Liver (tissue), 9 donors: ENCODE measurements around the gene AOPEP. TPM values are rescaled to one million over a fixed set of nuclear protein-coding genes. Genes with fewer than 3 reads are reported as not detected.

Source experiments
- DNase-seq: peaks from one replicate; pipeline ENCODE4 v3.0.0-alpha.2; 2017; ENCODE audit warnings: low spot score
- H3K27ac ChIP-seq, 2 donors: one replicate each; pipeline ENCODE4 v1.7.0; 2013; ENCODE audit warnings: inconsistent platforms in 2 of 2, low read length in 2 of 2, control low read depth in 1 of 2, low read depth in 1 of 2, mild to moderate bottlenecking in 1 of 2
- H3K27me3 ChIP-seq, 4 donors: one replicate each; pipeline versions ENCODE4 v1.6.1 to v1.7.0; 2013; ENCODE audit warnings: low read length in 3 of 4, inconsistent platforms in 1 of 4, mild to moderate bottlenecking in 1 of 4, moderate library complexity in 1 of 4; ENCODE audit not compliant: control insufficient read depth in 4 of 4, insufficient read depth in 4 of 4
- H3K36me3 ChIP-seq, 4 donors: one replicate each; pipeline versions ENCODE4 v1.6.1 to v1.7.0; 2013; ENCODE audit warnings: low read length in 3 of 4, mild to moderate bottlenecking in 3 of 4, low read depth in 1 of 4, moderate library complexity in 1 of 4; ENCODE audit not compliant: control insufficient read depth in 4 of 4, insufficient read depth in 3 of 4
- H3K4me1 ChIP-seq, 4 donors: one replicate each; pipeline versions ENCODE4 v1.6.1 to v1.7.0; 2013; ENCODE audit warnings: low read length in 3 of 4, mild to moderate bottlenecking in 3 of 4, moderate library complexity in 1 of 4; ENCODE audit not compliant: control insufficient read depth in 4 of 4, insufficient read depth in 4 of 4
- H3K4me3 ChIP-seq, 3 donors: one replicate each; pipeline versions ENCODE4 v1.6.1 to v1.7.0; 2013; ENCODE audit warnings: low read length in 3 of 3, control low read depth in 1 of 3, low read depth in 1 of 3, mild to moderate bottlenecking in 1 of 3
- H3K9ac ChIP-seq, 2 donors: one replicate each; pipeline ENCODE4 v1.7.0; 2013; ENCODE audit warnings: low read length in 2 of 2, mild to moderate bottlenecking in 2 of 2, moderate library complexity in 2 of 2, control low read depth in 1 of 2, low read depth in 1 of 2
- H3K9me3 ChIP-seq, 4 donors: one replicate each; pipeline versions ENCODE4 v1.6.1 to v1.7.0; 2013; ENCODE audit warnings: low read length in 3 of 4; ENCODE audit not compliant: control insufficient read depth in 4 of 4
- EGR1 ChIP-seq, 2 donors: IDR thresholded peaks; 2 replicates each; pipeline ENCODE4 v1.6.1; 2016 to 2018; ENCODE audit warnings: antibody characterized with exemption in 2 of 2, low read depth in 2 of 2
- FOXA1 ChIP-seq: IDR thresholded peaks from 2 replicates; pipeline ENCODE4 v1.6.1; 2016; ENCODE audit warnings: antibody characterized with exemption
- FOXA2 ChIP-seq: IDR thresholded peaks from 2 replicates; pipeline ENCODE4 v1.6.1; 2016; ENCODE audit warnings: antibody characterized with exemption
- GABPA ChIP-seq, 2 donors: IDR thresholded peaks in 1 of 2; conservative IDR thresholded peaks in 1 of 2; 2 replicates each; pipeline ENCODE4 v1.6.1; 2016; ENCODE audit warnings: antibody characterized with exemption in 2 of 2, mild to moderate bottlenecking in 1 of 2, moderate library complexity in 1 of 2
- HNF4A ChIP-seq, 2 donors: conservative IDR thresholded peaks; 2 replicates each; pipeline ENCODE4 v1.6.1; 2016; ENCODE audit warnings: antibody characterized with exemption in 2 of 2, mild to moderate bottlenecking in 2 of 2
- HNF4G ChIP-seq: IDR thresholded peaks from 2 replicates; pipeline ENCODE4 v1.6.1; 2016; ENCODE audit warnings: antibody characterized with exemption
- JUND ChIP-seq, 2 donors: IDR thresholded peaks; 2 replicates each; pipeline ENCODE4 v1.6.1; 2016; ENCODE audit warnings: antibody characterized with exemption in 2 of 2
- NR2F2 ChIP-seq: IDR thresholded peaks from 2 replicates; pipeline ENCODE4 v1.6.1; 2016; ENCODE audit warnings: antibody characterized with exemption
- RAD21 ChIP-seq, 2 donors: IDR thresholded peaks; 2 replicates each; pipeline ENCODE4 v1.6.1; 2016; ENCODE audit warnings: antibody characterized with exemption in 2 of 2, mild to moderate bottlenecking in 2 of 2
- RXRA ChIP-seq, 2 donors: IDR thresholded peaks; 2 replicates each; pipeline ENCODE4 v1.6.1; 2017 to 2018; ENCODE audit warnings: antibody characterized with exemption in 2 of 2, mild to moderate bottlenecking in 1 of 2
- SP1 ChIP-seq: IDR thresholded peaks from 2 replicates; pipeline ENCODE4 v1.6.1; 2018; ENCODE audit warnings: antibody characterized with exemption, mild to moderate bottlenecking
- TAF1 ChIP-seq: conservative IDR thresholded peaks from 2 replicates; pipeline ENCODE4 v1.6.1; 2016; ENCODE audit warnings: antibody characterized with exemption, mild to moderate bottlenecking
- YY1 ChIP-seq: IDR thresholded peaks from 2 replicates; pipeline ENCODE4 v1.6.1; 2016; ENCODE audit warnings: antibody characterized with exemption, mild to moderate bottlenecking
- WGBS: extraction: QIAGEN DNeasy Blood & Tissue Kit; methylation state at CpG from one replicate; pipeline ENCODE4 v1.1.7; 2013; 5-methylcytosine and 5-hydroxymethylcytosine counted together
- polyA plus RNA-seq, 2 donors: library from polyadenylated mRNA; stranded (reverse) in 1 of 2; unstranded in 1 of 2; fragments of 200-250 nt in 1 of 2; fragments of >200 nt in 1 of 2; fragmentation: Nextera tagmentation in 1 of 2; extraction: Ambion mirVana in 1 of 2; gene quantifications; one replicate each; pipeline versions ENCODE4 v1.2.1 to v1.2.3, GENCODE V29; 2013 to 2015
- total RNA-seq, 2 donors: library from RNA; depleted of rRNA; stranded (reverse); fragments of >200 nt; gene quantifications; one replicate each; pipeline ENCODE4 v1.2.3, GENCODE V29; 2014
- TF ChIP-seq, protein P1 (sequence below): IDR thresholded peaks from 2 replicates; pipeline ENCODE4 v1.6.1; 2016; ENCODE audit warnings: antibody characterized with exemption
- TF ChIP-seq, protein P2 (sequence below): IDR thresholded peaks from 2 replicates; pipeline ENCODE4 v1.6.1; 2016; ENCODE audit warnings: antibody characterized with exemption
- TF ChIP-seq, protein P3 (sequence below): fragments of 150-350 bp; IDR thresholded peaks from 2 replicates; pipeline ENCODE4 v1.5.1; 2017; ENCODE audit warnings: improper control_type of control experiment, low read depth, low read length; ENCODE audit not compliant: missing input control
- TF ChIP-seq, protein P4 (sequence below): IDR thresholded peaks from 2 replicates; pipeline ENCODE4 v1.6.1; 2016; ENCODE audit warnings: antibody characterized with exemption
- donor health status: healthy.
- donor health status: healthy.
- donor health status: healthy.
- donor health status: healthy.
- donor health status: healthy.

Gene AOPEP
- total and polyA plus RNA-seq, 4 donors, result 22.2 to 77.1 (median 34.8) TPM

DNA sequence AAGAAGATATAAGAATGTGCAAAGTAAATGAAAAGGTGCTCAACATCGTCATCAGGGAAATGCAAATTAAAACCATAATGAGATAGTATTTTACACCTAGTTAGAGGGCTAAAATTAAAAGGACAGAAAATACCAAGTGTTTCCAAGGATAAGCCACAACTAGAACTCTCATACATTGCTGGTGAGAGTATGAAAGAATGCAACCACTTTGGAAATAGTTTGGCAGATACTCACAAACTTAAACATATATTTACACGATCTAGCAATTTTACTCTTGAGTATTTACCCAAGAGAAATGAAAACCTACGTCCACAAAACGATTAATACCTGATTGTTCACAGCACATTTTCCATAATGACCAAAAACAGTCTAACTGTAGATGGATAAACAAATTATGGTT, 51.5 kb downstream of the AOPEP start:
- no peak overlapping the region for H3K9ac ChIP-seq
- no peak overlapping the region for H3K4me3 ChIP-seq
- TF ChIP-seq EGR1 (IDR thresholded peaks at IDR 0.05; ENCODE audit: low read depth in 2 of 2) (no peak), YY1 (no peak)

DNA sequence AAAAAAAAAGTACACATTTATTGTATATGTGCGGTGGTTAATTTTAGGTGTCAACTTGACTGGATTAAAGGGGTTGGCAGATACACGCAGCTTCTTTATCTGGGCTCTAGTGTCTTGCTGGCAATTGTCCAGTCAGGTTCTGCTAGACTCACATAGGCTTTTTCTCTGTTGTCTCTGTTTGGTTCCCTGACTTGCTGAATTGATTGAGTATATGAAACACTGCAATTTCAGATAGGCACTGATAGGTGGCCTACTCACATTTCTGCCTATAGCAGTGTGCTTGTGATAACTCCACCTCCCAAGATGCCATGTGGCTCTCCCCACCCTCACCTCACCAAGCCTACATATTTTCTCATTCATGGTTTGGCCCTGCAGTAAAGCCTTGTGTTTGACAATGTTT, 52.5 kb downstream of the AOPEP start:
- DNase-seq, result no peak
- no peaks in the 10 kb centered on the region for H3K9me3 ChIP-seq
- 92% methylated on average over 2 of the region's 2 CpGs for WGBS
- TF ChIP-seq EGR1 (IDR thresholded peaks at IDR 0.05; ENCODE audit: low read depth in 2 of 2) (no peak), YY1 (no peak), SP1 (no peak), NR2F2 (no peak)
- TF ChIP-seq, protein P1, sequence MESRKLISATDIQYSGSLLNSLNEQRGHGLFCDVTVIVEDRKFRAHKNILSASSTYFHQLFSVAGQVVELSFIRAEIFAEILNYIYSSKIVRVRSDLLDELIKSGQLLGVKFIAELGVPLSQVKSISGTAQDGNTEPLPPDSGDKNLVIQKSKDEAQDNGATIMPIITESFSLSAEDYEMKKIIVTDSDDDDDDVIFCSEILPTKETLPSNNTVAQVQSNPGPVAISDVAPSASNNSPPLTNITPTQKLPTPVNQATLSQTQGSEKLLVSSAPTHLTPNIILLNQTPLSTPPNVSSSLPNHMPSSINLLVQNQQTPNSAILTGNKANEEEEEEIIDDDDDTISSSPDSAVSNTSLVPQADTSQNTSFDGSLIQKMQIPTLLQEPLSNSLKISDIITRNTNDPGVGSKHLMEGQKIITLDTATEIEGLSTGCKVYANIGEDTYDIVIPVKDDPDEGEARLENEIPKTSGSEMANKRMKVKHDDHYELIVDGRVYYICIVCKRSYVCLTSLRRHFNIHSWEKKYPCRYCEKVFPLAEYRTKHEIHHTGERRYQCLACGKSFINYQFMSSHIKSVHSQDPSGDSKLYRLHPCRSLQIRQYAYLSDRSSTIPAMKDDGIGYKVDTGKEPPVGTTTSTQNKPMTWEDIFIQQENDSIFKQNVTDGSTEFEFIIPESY, result no peak
- TF ChIP-seq, protein P2, sequence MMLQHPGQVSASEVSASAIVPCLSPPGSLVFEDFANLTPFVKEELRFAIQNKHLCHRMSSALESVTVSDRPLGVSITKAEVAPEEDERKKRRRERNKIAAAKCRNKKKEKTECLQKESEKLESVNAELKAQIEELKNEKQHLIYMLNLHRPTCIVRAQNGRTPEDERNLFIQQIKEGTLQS, result no peak
- no peak overlapping the region for H3K9ac ChIP-seq
- no peaks in the 10 kb centered on the region for H3K36me3 ChIP-seq
- H3K4me3 ChIP-seq, result no peak overlapping the region
- peaks cover 0 to 8% (median 0%) of the 10 kb centered on the region in 4 donors for H3K4me1 ChIP-seq
- H3K27ac ChIP-seq, result no peak overlapping the region
- H3K27me3 ChIP-seq, result no peaks in the 10 kb centered on the region

More for the DNA sequence above, 51.5 kb downstream of the AOPEP start:
- H3K36me3 ChIP-seq, result no peaks in the 10 kb centered on the region
- 90% methylated on average over 4 of the region's 4 CpGs for WGBS
- no peak overlapping the region for H3K27ac ChIP-seq
- H3K4me1 ChIP-seq, result peaks cover 0 to 3% (median 1%) of the 10 kb centered on the region in 4 donors
- DNase-seq, result no peak
- no peaks in the 10 kb centered on the region for H3K9me3 ChIP-seq
- H3K27me3 ChIP-seq, result no peaks in the 10 kb centered on the region

DNA sequence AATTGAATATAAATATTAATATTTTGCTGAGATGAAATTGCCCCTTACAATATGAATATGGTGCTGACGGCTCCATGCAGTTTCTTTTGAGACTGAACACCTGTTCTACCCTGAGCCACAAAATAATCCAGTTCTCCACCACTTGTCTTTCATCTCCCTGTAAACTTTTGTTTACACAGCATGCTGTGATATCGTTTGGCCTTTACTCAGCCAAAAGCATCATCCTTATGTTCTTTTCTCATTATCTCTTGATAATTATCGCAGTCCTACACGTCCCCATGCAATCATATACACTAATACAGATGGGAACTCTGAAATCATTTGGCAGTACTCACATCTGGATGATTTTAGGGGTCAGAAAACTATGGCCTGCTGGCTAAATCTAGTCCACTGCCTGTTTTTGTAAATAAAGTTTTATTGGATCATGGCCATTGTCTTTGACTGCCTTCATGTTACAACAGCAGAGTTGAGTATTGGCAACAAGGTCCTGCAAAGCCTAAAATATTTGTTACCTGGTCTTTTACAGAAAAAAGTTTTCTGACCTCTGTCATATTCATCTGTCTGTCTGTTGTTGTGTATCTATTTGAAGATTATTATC, 53.3 kb downstream of the AOPEP start:
- H3K4me1 ChIP-seq, result peaks cover 0 to 8% (median 0%) of the 10 kb centered on the region in 4 donors
- H3K27ac ChIP-seq, result no peak overlapping the region
- no peak for DNase-seq
- no peaks in the 10 kb centered on the region for H3K9me3 ChIP-seq
- no peak overlapping the region for H3K9ac ChIP-seq
- WGBS, result 79% methylated on average over 4 of the region's 4 CpGs
- TF ChIP-seq FOXA2 (no peak), FOXA1 (no peak), RAD21 (IDR thresholded peaks at IDR 0.05) (no peak), JUND (IDR thresholded peaks at IDR 0.05) (no peak), HNF4G (no peak), NR2F2 (no peak), HNF4A (conservative IDR thresholded peaks at IDR 0.05) (no peak), TAF1 (no peak), EGR1 (IDR thresholded peaks at IDR 0.05; ENCODE audit: low read depth in 2 of 2) (no peak), SP1 (no peak), RXRA (IDR thresholded peaks at IDR 0.05) (no peak), GABPA (IDR thresholded peaks at IDR 0.05 in 1 of 2, conservative IDR thresholded peaks at IDR 0.05 in 1 of 2) (no peak), YY1 (no peak)
- TF ChIP-seq, protein P3, sequence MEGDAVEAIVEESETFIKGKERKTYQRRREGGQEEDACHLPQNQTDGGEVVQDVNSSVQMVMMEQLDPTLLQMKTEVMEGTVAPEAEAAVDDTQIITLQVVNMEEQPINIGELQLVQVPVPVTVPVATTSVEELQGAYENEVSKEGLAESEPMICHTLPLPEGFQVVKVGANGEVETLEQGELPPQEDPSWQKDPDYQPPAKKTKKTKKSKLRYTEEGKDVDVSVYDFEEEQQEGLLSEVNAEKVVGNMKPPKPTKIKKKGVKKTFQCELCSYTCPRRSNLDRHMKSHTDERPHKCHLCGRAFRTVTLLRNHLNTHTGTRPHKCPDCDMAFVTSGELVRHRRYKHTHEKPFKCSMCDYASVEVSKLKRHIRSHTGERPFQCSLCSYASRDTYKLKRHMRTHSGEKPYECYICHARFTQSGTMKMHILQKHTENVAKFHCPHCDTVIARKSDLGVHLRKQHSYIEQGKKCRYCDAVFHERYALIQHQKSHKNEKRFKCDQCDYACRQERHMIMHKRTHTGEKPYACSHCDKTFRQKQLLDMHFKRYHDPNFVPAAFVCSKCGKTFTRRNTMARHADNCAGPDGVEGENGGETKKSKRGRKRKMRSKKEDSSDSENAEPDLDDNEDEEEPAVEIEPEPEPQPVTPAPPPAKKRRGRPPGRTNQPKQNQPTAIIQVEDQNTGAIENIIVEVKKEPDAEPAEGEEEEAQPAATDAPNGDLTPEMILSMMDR, result no peak
- TF ChIP-seq, protein P1, result no peak
- TF ChIP-seq, protein P4, sequence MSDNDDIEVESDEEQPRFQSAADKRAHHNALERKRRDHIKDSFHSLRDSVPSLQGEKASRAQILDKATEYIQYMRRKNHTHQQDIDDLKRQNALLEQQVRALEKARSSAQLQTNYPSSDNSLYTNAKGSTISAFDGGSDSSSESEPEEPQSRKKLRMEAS, result no peak
- no peak overlapping the region for H3K4me3 ChIP-seq
- H3K27me3 ChIP-seq, result no peaks in the 10 kb centered on the region
- H3K36me3 ChIP-seq, result no peaks in the 10 kb centered on the region
